ENCODE measurements around the gene TMEM179B.
"Not testable (repeated sequence)": the region's sequence is repeated elsewhere in the genome, so short reads cannot be mapped to it uniquely, and the experiment has no call there.

Gene TMEM179B

GRCh38 chr11:62789576-62789975 is 2.4 kb downstream of the TMEM179B start:
- no peak for DNase-seq (ENCODE audit: low spot score)

- DNase-seq (ENCODE audit: low spot score) = peak; percentile 92
Measured at GRCh38 chr11:62791501-62792201, 4.4 kb downstream of the TMEM179B start, which contains the start of gene TMEM223. TSS of gene TMEM223 (minus strand) at chr11:62792006. CDS start at chr11:62791994, 12 bp downstream.

GRCh38 chr11:62792202-62792575 is 5.0 kb downstream of the TMEM179B start:
- no peak for DNase-seq (ENCODE audit: low spot score)

GRCh38 chr11:62794201-62794775 is 7.1 kb downstream of the TMEM179B start:
- no peak for DNase-seq (ENCODE audit: low spot score)

- no peak for DNase-seq (ENCODE audit: low spot score)
Measured at GRCh38 chr11:62796281-62796680, 9.1 kb downstream of the TMEM179B start.

GRCh38 chr11:62799486-62799885 is 12.3 kb downstream of the TMEM179B start:
- DNase-seq (ENCODE audit: low spot score) = no peak

- DNase-seq (ENCODE audit: low spot score) = no peak
Measured at GRCh38 chr11:62801071-62801470, 13.9 kb downstream of the TMEM179B start.

- no peak for DNase-seq (ENCODE audit: low spot score)
Measured at GRCh38 chr11:62804310-62805075, 17.3 kb downstream of the TMEM179B start.

- peak; percentile 99 for DNase-seq (ENCODE audit: low spot score)
Measured at GRCh38 chr11:62805076-62805892, 18.1 kb downstream of the TMEM179B start, which contains the start of gene NXF1. TSS of gene NXF1 (minus strand) at chr11:62805440. CDS start at chr11:62805356, 84 bp downstream.

- no peak for DNase-seq (ENCODE audit: low spot score)
Measured at GRCh38 chr11:62805961-62806441, 18.8 kb downstream of the TMEM179B start.

- DNase-seq (ENCODE audit: low spot score) = peak; percentile 41
Measured at GRCh38 chr11:62806611-62807121, 19.5 kb downstream of the TMEM179B start.

- DNase-seq (ENCODE audit: low spot score) = no peak
Measured at GRCh38 chr11:62810748-62811147, 23.5 kb downstream of the TMEM179B start.

- no peak for DNase-seq (ENCODE audit: low spot score)
Measured at GRCh38 chr11:62811659-62812058, 24.5 kb downstream of the TMEM179B start.

GRCh38 chr11:62816557-62816956 is 29.4 kb downstream of the TMEM179B start:
- no peak for DNase-seq (ENCODE audit: low spot score)

- DNase-seq (ENCODE audit: low spot score) = no peak
Measured at GRCh38 chr11:62817129-62817528, 29.9 kb downstream of the TMEM179B start.

GRCh38 chr11:62823677-62824076 is 36.5 kb downstream of the TMEM179B start:
- no peak for DNase-seq (ENCODE audit: low spot score)

- DNase-seq (ENCODE audit: low spot score) = not testable (repeated sequence)
Measured at GRCh38 chr11:62828130-62828529, 40.9 kb downstream of the TMEM179B start.

GRCh38 chr11:62830904-62831519 is 43.8 kb downstream of the TMEM179B start:
- no peak for DNase-seq (ENCODE audit: low spot score)

GRCh38 chr11:62831520-62832335 is 44.5 kb downstream of the TMEM179B start, which contains the start of gene STX5:
TSS of gene STX5 (minus strand) at chr11:62832051. CDS start at chr11:62831243, 808 bp downstream.
- DNase-seq (ENCODE audit: low spot score) = peak; percentile 96
